HFF-Myc (cell line): ENCODE measurements around the gene RRAGC.
"Not testable (repeated sequence)": the region's sequence is repeated elsewhere in the genome, so short reads cannot be mapped to it uniquely, and the experiment has no call there.

Source experiments
- DNase-seq: peaks from one replicate; pipeline ENCODE4 v3.0.0-alpha.2; 2011; ENCODE audit warnings: low read depth; ENCODE audit errors: extremely low read depth
- H3K4me3 ChIP-seq: replicated peaks from 2 replicates; pipeline ENCODE4 v1.5.1; 2011; ENCODE audit warnings: low read depth, mild to moderate bottlenecking, control low read depth, low read length
- CTCF ChIP-seq: IDR thresholded peaks from 2 replicates; pipeline ENCODE4 v1.5.1; 2012; ENCODE audit warnings: mild to moderate bottlenecking, low read depth, low read length, control low read depth; ENCODE audit errors: missing control alignments

RRAGC gene

GRCh38 chr1:38860454-38860795, 853 bp upstream of the RRAGC start:
- TF ChIP-seq CTCF: no peak
- peak overlapping the region; percentile 80 for H3K4me3 ChIP-seq
- no peak for DNase-seq

- peak overlapping the region; percentile 80 for H3K4me3 ChIP-seq
- TF ChIP-seq CTCF: no peak
- no peak for DNase-seq
Observed at GRCh38 chr1:38858833-38859560, 575 bp downstream of the RRAGC start.

GRCh38 chr1:38852780-38853179, 6.8 kb downstream of the RRAGC start:
- no peak for TF ChIP-seq CTCF
- no peak overlapping the region for H3K4me3 ChIP-seq
- no peak for DNase-seq

GRCh38 chr1:38848071-38848470, 11.5 kb downstream of the RRAGC start:
- no peak for TF ChIP-seq CTCF
- no peak overlapping the region for H3K4me3 ChIP-seq
- DNase-seq: no peak

GRCh38 chr1:38846210-38846609, 13.4 kb downstream of the RRAGC start:
- no peak for DNase-seq
- H3K4me3 ChIP-seq: no peak overlapping the region
- no peak for TF ChIP-seq CTCF

GRCh38 chr1:38845088-38845487, 14.5 kb downstream of the RRAGC start:
- not testable (repeated sequence) for H3K4me3 ChIP-seq, DNase-seq

- no peak for DNase-seq
- no peak overlapping the region for H3K4me3 ChIP-seq
- TF ChIP-seq CTCF: no peak
Observed at GRCh38 chr1:38840281-38840680, 19.3 kb downstream of the RRAGC start.
